ENCODE results near the gene PPM1F.

The PPM1F gene

DNA sequence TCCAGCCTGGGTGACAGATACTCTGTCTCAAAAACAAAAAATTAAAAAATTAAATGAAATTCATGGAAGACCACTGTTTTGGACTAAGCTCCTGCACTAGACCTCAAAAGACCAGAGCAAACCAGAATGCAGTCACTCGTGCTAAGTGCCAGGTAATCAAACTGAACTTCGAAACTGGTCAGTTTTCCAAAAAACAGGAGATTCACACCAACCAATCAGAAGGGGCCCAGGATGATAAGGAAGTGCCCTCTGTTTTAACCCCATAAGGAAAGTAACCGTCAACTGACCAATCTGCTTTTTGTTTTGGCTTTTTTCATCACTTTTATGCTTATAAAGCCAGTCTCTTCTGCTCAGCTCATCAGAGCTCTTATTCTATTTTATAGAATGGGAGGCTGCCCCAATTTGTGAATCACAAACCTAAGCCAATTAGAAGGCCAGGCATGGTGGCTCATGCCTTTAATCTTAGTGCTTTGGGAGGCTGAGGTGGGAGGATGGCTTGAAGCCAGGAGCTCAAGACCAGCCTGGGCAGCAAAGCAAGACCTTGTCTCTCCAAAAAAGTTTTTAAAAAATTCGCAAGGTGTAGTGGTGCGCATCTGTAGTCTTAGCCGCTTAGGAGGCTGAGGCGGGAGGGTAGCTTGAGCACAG, 40.1 kb upstream of the PPM1F start:
- DNase-seq (ENCODE audit: extremely low read depth, low read depth), result no peak
- TF ChIP-seq, protein P1, sequence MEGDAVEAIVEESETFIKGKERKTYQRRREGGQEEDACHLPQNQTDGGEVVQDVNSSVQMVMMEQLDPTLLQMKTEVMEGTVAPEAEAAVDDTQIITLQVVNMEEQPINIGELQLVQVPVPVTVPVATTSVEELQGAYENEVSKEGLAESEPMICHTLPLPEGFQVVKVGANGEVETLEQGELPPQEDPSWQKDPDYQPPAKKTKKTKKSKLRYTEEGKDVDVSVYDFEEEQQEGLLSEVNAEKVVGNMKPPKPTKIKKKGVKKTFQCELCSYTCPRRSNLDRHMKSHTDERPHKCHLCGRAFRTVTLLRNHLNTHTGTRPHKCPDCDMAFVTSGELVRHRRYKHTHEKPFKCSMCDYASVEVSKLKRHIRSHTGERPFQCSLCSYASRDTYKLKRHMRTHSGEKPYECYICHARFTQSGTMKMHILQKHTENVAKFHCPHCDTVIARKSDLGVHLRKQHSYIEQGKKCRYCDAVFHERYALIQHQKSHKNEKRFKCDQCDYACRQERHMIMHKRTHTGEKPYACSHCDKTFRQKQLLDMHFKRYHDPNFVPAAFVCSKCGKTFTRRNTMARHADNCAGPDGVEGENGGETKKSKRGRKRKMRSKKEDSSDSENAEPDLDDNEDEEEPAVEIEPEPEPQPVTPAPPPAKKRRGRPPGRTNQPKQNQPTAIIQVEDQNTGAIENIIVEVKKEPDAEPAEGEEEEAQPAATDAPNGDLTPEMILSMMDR (IDR thresholded peaks at IDR 0.05; ENCODE audit: low read depth, low read length), result no peak

DNA sequence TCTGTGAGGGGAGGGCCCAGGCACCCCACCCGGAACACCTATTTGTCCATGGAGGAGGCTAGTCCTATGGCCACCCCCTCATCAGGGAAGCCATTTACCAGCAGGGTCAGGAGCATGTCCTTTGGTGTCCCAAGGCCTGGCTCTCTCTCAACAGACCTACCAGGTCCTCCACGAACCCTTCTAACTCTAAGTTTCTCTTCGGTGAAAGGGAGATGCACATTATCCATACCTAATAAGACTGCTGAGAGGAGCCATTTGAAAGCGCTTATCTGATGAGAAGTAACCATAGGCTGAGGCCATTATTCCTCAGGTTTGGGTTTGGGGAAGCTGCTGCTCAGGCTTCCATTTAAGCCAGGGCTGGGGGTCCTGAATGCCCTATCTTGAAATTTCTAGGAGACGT, 39.1 kb upstream of the PPM1F start:
- TF ChIP-seq, protein P1 (IDR thresholded peaks at IDR 0.05; ENCODE audit: low read depth, low read length), result no peak
- DNase-seq (ENCODE audit: extremely low read depth, low read depth), result no peak

DNA sequence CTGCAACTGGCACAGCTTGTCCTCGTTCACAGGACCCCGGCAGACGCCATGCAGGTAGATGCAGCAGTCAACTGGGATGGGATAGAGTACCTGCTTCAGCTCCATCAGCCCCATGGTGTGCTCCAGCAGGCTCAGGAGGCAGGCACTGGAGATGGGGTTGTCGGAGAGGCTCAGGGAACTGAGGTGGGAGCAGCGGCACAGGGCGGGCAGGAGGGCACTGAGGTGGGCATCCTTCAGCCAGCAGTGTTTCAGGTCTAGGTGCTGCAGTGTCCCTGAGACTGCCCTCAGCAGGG, 38.6 kb upstream of the PPM1F start:
- TF ChIP-seq, protein P1 (IDR thresholded peaks at IDR 0.05; ENCODE audit: low read depth, low read length), result no peak
- no peak for DNase-seq (ENCODE audit: extremely low read depth, low read depth)

DNA sequence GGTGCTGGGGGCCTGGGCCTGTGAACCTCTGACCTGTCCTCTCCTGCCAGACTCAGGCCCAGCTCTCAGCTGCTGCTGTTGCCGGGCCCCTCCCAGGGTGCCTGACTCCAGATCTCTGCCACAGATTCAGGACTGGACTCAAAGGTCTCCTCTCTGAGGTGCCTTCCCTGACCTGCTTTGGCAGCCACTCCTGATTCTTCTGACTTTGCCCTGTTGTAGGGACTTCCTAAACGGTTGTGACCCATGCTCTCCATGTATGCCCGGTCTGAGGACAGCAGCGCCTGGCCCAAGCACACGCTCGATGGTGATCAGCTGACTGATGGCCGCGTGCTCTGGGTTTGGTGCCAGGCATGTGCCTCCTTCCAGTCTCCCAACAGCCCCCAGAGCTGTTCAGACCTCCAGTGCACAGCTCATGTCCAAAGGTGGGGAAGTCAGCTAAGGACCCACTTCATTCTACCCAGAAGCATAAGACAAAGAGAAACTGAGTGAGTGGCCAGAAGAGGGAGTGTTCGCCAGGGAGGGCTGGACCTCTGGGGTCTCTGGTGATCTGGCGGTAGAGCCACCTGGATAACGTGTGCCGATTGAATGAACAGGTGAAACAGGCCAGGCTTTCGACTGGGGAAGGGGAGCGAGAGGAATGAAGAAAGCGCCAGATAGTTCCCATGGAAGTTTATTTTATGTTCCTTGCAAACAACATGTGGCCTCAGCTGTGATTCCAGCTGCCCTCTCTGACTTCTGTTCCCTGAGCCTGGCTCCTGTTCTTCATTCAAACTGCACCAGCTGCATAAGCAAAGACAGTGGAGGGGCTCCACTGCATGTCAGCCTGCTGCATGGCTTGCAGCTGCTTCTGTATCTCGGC, 38.0 kb upstream of the PPM1F start:
- DNase-seq (ENCODE audit: extremely low read depth, low read depth), result no peak

DNA sequence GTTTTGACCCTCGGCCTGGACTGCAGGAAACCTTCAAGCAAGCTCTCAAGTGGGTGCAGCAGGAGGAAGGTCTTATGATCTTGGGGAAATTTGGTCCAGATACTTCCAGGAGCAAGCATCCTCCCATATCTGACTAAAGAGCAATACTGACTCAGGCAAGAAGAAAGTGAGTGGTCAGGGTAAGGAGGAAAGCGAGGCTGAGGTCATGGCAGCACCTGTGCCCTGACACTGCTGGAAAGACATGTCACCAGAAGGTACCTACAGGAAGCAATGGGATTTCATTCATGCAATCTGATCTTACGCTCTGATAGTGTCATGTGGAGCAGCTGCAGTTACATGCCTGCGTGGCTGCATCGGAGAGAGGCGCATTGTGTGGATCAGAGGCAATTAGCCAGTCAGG, 36.4 kb upstream of the PPM1F start:
- DNase-seq (ENCODE audit: extremely low read depth, low read depth), result no peak
- TF ChIP-seq, protein P1 (IDR thresholded peaks at IDR 0.05; ENCODE audit: low read depth, low read length), result no peak

More for the DNA sequence above, 38.0 kb upstream of the PPM1F start:
- TF ChIP-seq, protein P1 (IDR thresholded peaks at IDR 0.05; ENCODE audit: low read depth, low read length), result no peak

DNA sequence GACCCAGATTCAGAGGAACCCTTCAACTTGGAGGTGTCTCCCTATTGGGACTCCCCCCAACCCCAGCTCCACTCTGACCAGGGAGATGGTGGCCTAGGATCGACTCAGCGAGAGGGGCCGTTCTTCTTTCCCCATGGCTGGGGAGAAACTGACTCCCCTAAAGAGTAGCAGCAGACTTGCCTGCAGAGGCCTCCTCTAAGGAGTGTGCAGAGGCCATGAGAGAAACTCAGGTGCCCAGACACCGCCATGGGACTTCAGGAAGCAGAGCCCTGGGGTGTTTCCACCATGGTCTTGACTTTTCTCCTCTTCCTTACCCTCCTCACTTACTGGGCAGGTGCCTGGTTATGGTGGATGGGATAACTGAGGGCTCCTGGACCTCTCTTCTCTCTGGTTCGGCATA, 32.6 kb upstream of the PPM1F start:
- DNase-seq (ENCODE audit: extremely low read depth, low read depth), result no peak
- TF ChIP-seq, protein P1 (IDR thresholded peaks at IDR 0.05; ENCODE audit: low read depth, low read length), result no peak

DNA sequence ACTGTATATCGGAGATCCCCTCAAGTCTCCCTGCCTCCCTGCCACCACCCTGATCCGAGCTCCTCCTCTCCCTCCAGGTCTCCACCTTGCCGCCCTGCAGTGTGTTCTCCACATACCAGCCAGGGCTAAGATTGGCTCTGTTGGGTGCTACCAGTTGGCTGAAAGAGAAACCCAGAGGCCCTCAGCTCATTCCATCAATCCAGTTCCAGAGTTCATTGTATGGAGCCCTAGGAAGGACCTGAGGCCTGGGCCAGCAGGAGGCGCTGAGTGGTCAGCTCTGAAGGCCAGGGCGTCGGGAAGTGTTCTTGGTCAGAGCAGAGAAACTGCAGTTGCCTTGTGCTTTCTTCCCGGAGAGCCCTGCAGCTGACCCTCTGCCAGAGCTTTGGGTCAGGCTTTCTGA, 32.1 kb upstream of the PPM1F start:
- TF ChIP-seq, protein P1 (IDR thresholded peaks at IDR 0.05; ENCODE audit: low read depth, low read length), result peak; percentile 26
- DNase-seq (ENCODE audit: extremely low read depth, low read depth), result no peak

All from AG09319 (cell line).